ENCODE data around the gene MEGF10. TPM values are rescaled to one million over a fixed set of nuclear protein-coding genes. Genes with fewer than 3 reads are reported as not detected.

The MEGF10 gene
- total RNA-seq, 1 donor from 2014 or later, result 0.69 TPM

DNA sequence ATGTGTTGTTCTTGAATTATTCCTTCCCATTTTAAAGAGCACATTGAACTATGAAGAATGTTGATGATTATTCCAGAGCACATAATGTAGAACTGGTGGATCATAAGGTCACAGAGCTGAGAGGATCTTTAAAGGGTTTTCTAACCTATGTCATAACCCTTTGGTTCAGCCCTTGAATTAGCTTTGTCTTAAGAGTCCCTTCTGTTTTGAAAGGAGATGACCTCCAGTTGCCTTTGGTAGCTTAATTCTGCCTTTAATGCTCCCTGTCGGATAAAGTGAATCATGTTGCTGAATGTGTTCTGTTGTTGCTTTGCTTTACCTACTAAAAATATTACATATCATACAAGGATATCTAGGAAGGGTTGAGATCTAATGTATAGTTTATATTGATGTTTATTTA lies 127.8 kb downstream of the MEGF10 start:
- TF ChIP-seq, protein P1, sequence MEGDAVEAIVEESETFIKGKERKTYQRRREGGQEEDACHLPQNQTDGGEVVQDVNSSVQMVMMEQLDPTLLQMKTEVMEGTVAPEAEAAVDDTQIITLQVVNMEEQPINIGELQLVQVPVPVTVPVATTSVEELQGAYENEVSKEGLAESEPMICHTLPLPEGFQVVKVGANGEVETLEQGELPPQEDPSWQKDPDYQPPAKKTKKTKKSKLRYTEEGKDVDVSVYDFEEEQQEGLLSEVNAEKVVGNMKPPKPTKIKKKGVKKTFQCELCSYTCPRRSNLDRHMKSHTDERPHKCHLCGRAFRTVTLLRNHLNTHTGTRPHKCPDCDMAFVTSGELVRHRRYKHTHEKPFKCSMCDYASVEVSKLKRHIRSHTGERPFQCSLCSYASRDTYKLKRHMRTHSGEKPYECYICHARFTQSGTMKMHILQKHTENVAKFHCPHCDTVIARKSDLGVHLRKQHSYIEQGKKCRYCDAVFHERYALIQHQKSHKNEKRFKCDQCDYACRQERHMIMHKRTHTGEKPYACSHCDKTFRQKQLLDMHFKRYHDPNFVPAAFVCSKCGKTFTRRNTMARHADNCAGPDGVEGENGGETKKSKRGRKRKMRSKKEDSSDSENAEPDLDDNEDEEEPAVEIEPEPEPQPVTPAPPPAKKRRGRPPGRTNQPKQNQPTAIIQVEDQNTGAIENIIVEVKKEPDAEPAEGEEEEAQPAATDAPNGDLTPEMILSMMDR (IDR thresholded peaks at IDR 0.05; ENCODE audit: partially characterized antibody, unreplicated experiment), result no peak
- H3K4me1 Mint-ChIP-seq (ENCODE audit: low read depth, unreplicated experiment), result no peaks in the 10 kb centered on the region
- no peak overlapping the region for H3K27ac Mint-ChIP-seq (ENCODE audit: unreplicated experiment)
- peaks cover 2% of the 10 kb centered on the region for H3K9me3 Mint-ChIP-seq (ENCODE audit: unreplicated experiment)
- H3K36me3 Mint-ChIP-seq (ENCODE audit: unreplicated experiment), result no peaks in the 10 kb centered on the region
- no peak for DNase-seq
- H3K27me3 Mint-ChIP-seq (ENCODE audit: unreplicated experiment), result peaks cover 5% of the 10 kb centered on the region
- H3K4me3 Mint-ChIP-seq (ENCODE audit: unreplicated experiment), result no peak overlapping the region

DNA sequence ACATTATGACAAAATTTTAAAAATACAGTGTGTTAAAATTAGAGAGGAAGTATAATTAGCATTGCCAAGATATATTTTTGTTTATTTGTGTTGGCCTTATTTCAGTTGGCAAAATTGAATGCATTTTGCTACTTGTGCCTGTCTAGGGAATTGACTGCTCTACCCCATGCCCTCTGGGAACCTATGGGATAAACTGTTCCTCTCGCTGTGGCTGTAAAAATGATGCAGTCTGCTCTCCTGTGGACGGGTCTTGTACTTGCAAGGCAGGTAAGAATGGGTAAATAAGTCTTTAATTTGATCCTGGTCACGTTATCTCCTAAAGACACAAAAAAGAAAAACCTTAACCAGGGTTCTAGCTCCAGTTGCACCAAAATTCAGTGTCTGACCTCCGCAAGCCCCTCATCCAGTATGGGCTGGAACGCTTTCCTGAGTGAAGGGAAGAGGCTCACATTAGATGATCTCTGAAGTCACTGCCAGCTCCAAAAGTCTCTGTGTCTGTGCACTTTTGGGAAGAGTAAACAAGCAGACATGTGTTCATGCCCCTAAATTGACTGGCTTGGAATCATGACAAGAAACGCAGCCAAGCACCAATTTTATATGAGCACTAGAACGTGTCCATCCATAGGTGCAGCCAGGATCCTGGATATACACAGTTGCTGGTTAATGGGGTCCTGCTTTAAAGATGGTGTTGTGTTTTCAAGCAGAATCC lies 128.5 kb downstream of the MEGF10 start:
- Mint-ChIP-seq H3K27me3 (ENCODE audit: unreplicated experiment) (peaks cover 5% of the 10 kb centered on the region), H3K36me3 (ENCODE audit: unreplicated experiment) (no peaks in the 10 kb centered on the region), H3K27ac (ENCODE audit: unreplicated experiment) (no peak overlapping the region), H3K9me3 (ENCODE audit: unreplicated experiment) (peaks cover 2% of the 10 kb centered on the region), H3K4me3 (ENCODE audit: unreplicated experiment) (no peak overlapping the region), H3K4me1 (ENCODE audit: low read depth, unreplicated experiment) (no peaks in the 10 kb centered on the region)
- TF ChIP-seq, protein P1 (IDR thresholded peaks at IDR 0.05; ENCODE audit: partially characterized antibody, unreplicated experiment), result no peak
- no peak for DNase-seq

DNA sequence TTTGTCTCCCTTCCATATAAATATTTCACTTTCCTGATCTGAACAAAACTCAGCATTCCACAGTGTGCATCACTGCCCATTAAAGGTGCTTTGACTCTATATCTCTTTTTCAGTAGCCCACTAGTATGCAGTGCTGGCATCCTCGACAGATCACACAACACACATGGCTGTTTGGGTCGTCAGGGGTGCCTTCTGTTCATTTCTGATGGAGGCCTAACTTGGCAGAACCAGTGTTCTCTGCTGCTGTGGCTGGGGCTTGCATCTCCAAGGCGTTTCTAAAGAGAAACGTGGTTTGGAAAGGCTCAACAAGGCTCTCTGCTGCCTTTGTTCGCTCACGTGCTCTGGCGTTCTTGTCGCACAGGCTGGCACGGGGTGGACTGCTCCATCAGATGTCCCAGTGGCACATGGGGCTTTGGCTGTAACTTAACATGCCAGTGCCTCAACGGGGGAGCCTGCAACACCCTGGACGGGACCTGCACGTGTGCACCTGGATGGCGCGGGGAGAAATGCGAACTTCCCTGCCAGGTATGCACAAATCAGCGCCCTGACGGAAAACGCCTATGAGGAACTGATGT lies 129.2 kb downstream of the MEGF10 start:
- Mint-ChIP-seq H3K4me3 (ENCODE audit: unreplicated experiment) (no peak overlapping the region), H3K27me3 (ENCODE audit: unreplicated experiment) (peaks cover 5% of the 10 kb centered on the region), H3K27ac (ENCODE audit: unreplicated experiment) (no peak overlapping the region), H3K36me3 (ENCODE audit: unreplicated experiment) (no peaks in the 10 kb centered on the region), H3K4me1 (ENCODE audit: low read depth, unreplicated experiment) (peaks cover 3% of the 10 kb centered on the region), H3K9me3 (ENCODE audit: unreplicated experiment) (peaks cover 2% of the 10 kb centered on the region)
- TF ChIP-seq, protein P1 (IDR thresholded peaks at IDR 0.05; ENCODE audit: partially characterized antibody, unreplicated experiment), result no peak
- DNase-seq, result no peak

DNA sequence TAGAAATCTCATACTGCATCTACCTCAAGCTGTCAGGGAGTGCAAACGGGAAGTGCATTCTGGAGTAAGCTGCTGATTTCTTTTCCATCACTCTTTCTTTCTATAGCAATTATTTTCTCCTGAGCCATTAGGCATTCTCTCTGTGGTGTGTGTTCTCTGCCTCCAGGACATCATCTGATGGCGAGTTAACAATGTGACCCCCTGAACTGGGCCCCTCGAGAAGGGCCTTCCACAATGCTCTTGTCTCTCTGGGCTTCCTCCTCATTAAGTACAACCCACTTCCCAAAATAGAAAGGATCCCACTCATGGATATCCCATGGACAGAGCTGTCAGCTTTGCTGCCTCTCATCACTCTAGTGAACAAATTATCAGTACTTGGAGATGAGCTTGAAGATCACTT lies 130.2 kb downstream of the MEGF10 start:
- Mint-ChIP-seq H3K27ac (ENCODE audit: unreplicated experiment) (no peak overlapping the region), H3K4me3 (ENCODE audit: unreplicated experiment) (no peak overlapping the region), H3K36me3 (ENCODE audit: unreplicated experiment) (no peaks in the 10 kb centered on the region), H3K27me3 (ENCODE audit: unreplicated experiment) (peaks cover 9% of the 10 kb centered on the region), H3K9me3 (ENCODE audit: unreplicated experiment) (peaks cover 3% of the 10 kb centered on the region), H3K4me1 (ENCODE audit: low read depth, unreplicated experiment) (peaks cover 10% of the 10 kb centered on the region)
- TF ChIP-seq, protein P1 (IDR thresholded peaks at IDR 0.05; ENCODE audit: partially characterized antibody, unreplicated experiment), result no peak
- no peak for DNase-seq

DNA sequence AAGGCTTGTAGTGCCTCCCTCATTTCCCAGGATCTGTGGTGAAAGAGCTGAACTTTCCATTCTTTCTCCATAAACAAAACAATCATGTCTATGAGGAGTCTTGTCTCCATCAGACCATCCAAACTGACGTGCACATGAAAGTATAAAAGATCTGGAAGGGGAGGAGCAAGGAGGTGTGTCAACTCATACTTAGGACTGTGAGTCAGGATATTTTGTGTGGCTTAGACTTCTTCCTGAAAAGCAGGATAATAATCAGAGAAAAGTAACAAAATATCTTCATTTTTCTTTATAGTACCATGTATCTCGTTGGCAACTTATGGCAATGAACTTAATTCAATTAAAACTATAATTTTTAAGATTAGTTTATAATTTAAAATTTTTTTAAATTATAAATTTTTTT lies 130.9 kb downstream of the MEGF10 start:
- TF ChIP-seq, protein P1 (IDR thresholded peaks at IDR 0.05; ENCODE audit: partially characterized antibody, unreplicated experiment), result no peak
- DNase-seq, result no peak
- Mint-ChIP-seq H3K27ac (ENCODE audit: unreplicated experiment) (no peak overlapping the region), H3K9me3 (ENCODE audit: unreplicated experiment) (peaks cover 3% of the 10 kb centered on the region), H3K27me3 (ENCODE audit: unreplicated experiment) (peaks cover 9% of the 10 kb centered on the region), H3K36me3 (ENCODE audit: unreplicated experiment) (no peaks in the 10 kb centered on the region), H3K4me3 (ENCODE audit: unreplicated experiment) (no peak overlapping the region), H3K4me1 (ENCODE audit: low read depth, unreplicated experiment) (peaks cover 10% of the 10 kb centered on the region)

Data from glutamatergic neuron (in vitro differentiated cells).